H1 (cell line): ENCODE measurements around the gene R3HDM1. TPM values are rescaled to one million over a fixed set of nuclear protein-coding genes. Genes with fewer than 3 reads are reported as not detected.
A peak's percentile ranks its signal among the peaks of the same experiment; 100 is the strongest.

Experiments
- CTCF ChIA-PET: fragments of 300-600 bp; sonication (Branson Sonifier 250); formaldehyde crosslinking; loops from one replicate; lab custom pipeline; 2021; ENCODE audit not compliant: partially characterized antibody; lab: Charles Lee
- POLR2A ChIA-PET: fragments of 300-600 bp; sonication (Branson Sonifier 250); formaldehyde crosslinking; loops from one replicate; lab custom pipeline; 2021; ENCODE audit warnings: inconsistent platforms; ENCODE audit not compliant: partially characterized antibody; lab: Charles Lee
- DNase-seq, 2 experiments: peaks; one replicate each; pipeline versions ENCODE4 v3.0.0 to v3.0.0-alpha.2; 2010 to 2022; ENCODE audit warnings: low spot score in 2 of 2, low read depth in 1 of 2, mixed read lengths in 1 of 2
- FAIRE-seq: peaks from 2 replicates; lab custom pipeline; 2011; peaks lifted over from hg19 to GRCh38; lab: Jason Lieb, UNC
- H2AFZ ChIP-seq: 2 replicates; pipeline ENCODE4 v1.8.1; 2012; ENCODE audit warnings: low read length, inconsistent platforms
- H2AK5ac ChIP-seq: 2 replicates; pipeline ENCODE4 v1.6.1; 2013; ENCODE audit warnings: low read depth, low read length
- H2BK120ac ChIP-seq: replicated peaks from 2 replicates; pipeline ENCODE3; 2013; ENCODE audit warnings: low read depth, low read length, inconsistent platforms
- H2BK12ac ChIP-seq: 2 replicates; pipeline ENCODE4 v1.6.1; 2013; ENCODE audit warnings: low read depth, low read length
- H2BK15ac ChIP-seq: 2 replicates; pipeline ENCODE4 v1.6.1; 2013; ENCODE audit warnings: low read length
- H2BK20ac ChIP-seq: 2 replicates; pipeline ENCODE4 v1.6.1; 2013; ENCODE audit warnings: low read length
- H2BK5ac ChIP-seq: 2 replicates; pipeline ENCODE4 v1.6.1; 2013; ENCODE audit warnings: low read depth, low read length
- H3K14ac ChIP-seq: 2 replicates; pipeline ENCODE4 v1.6.1; 2013; ENCODE audit warnings: inconsistent platforms; ENCODE audit not compliant: insufficient read length
- H3K18ac ChIP-seq: 2 replicates; pipeline ENCODE4 v1.6.1; 2013; ENCODE audit warnings: low read length; ENCODE audit errors: extremely low read depth
- H3K23ac ChIP-seq: 2 replicates; pipeline ENCODE4 v1.6.1; 2013; ENCODE audit warnings: inconsistent platforms; ENCODE audit not compliant: insufficient read length
- H3K23me2 ChIP-seq: 2 replicates; pipeline ENCODE4 v1.6.1; 2013; ENCODE audit warnings: low read depth, low read length
- H3K27ac ChIP-seq: 2 replicates; pipeline ENCODE4 v1.6.1; 2011; ENCODE audit warnings: low read depth, low read length, inconsistent platforms
- H3K27me3 ChIP-seq, 4 experiments: replicated peaks in 1 of 4; 1 replicate in 1 of 4; 2 replicates in 3 of 4; pipeline versions ENCODE4 v1.6.1 to v1.8.1; 2011 to 2013; ENCODE audit warnings: low read length in 3 of 4, mild to moderate bottlenecking in 3 of 4, inconsistent platforms in 2 of 4, mixed read lengths in 2 of 4, moderate library complexity in 1 of 4; ENCODE audit not compliant: control insufficient read depth in 3 of 4, insufficient read depth in 3 of 4; ENCODE audit errors: extremely low read depth in 1 of 4
- H3K36me3 ChIP-seq, 4 experiments: 2 replicates each; pipeline versions ENCODE4 v1.6.1 to v1.8.1; 2011 to 2013; ENCODE audit warnings: mild to moderate bottlenecking in 4 of 4, low read length in 3 of 4, moderate library complexity in 2 of 4, control low read depth in 1 of 4, inconsistent platforms in 1 of 4; ENCODE audit not compliant: insufficient read depth in 4 of 4, control insufficient read depth in 2 of 4
- H3K4ac ChIP-seq: replicated peaks from 2 replicates; pipeline ENCODE3; 2013; ENCODE audit warnings: low read length, low read depth, mixed read lengths, inconsistent platforms; ENCODE audit not compliant: insufficient read length
- H3K4me1 ChIP-seq, 4 experiments: replicated peaks in 1 of 4; 1 replicate in 1 of 4; 2 replicates in 3 of 4; pipeline versions ENCODE4 v1.6.1 to v1.8.1; 2011 to 2013; ENCODE audit warnings: low read length in 3 of 4, inconsistent platforms in 2 of 4, mixed read lengths in 1 of 4; ENCODE audit not compliant: insufficient read depth in 4 of 4, control insufficient read depth in 3 of 4
- H3K4me2 ChIP-seq, 2 experiments: 2 replicates each; pipeline versions ENCODE4 v1.6.1 to v1.8.1; 2011 to 2013; ENCODE audit warnings: low read depth in 2 of 2, low read length in 2 of 2, control low read depth in 1 of 2, inconsistent platforms in 1 of 2, mild to moderate bottlenecking in 1 of 2; ENCODE audit not compliant: insufficient read depth in 1 of 2
- H3K4me3 ChIP-seq, 4 experiments: fragments of 200-600, 300-600 bp in 1 of 4; sonication (generic), shearing (Covaris generic), sonication (Bioruptor Twin) in 1 of 4; 2 replicates each; pipeline versions ENCODE4 v1.5.1 to v1.8.1; 2011 to 2016; ENCODE audit warnings: low read length in 4 of 4, low read depth in 3 of 4, control low read depth in 2 of 4, inconsistent platforms in 2 of 4, mild to moderate bottlenecking in 2 of 4, mixed read lengths in 1 of 4, moderate library complexity in 1 of 4; ENCODE audit not compliant: insufficient read depth in 2 of 4; ENCODE audit errors: extremely low read depth in 1 of 4
- H3K56ac ChIP-seq: replicated peaks from 2 replicates; pipeline ENCODE3; 2013; ENCODE audit warnings: low read depth, mild to moderate bottlenecking, mixed read lengths, low read length, inconsistent platforms; ENCODE audit not compliant: insufficient read length
- H3K79me1 ChIP-seq: 2 replicates; pipeline ENCODE4 v1.6.1; 2013; ENCODE audit warnings: low read depth, low read length, control low read depth
- H3K79me2 ChIP-seq, 2 experiments: 2 replicates each; pipeline versions ENCODE4 v1.6.1 to v1.8.1; 2012 to 2013; ENCODE audit warnings: low read length in 2 of 2, mild to moderate bottlenecking in 2 of 2, inconsistent platforms in 1 of 2; ENCODE audit not compliant: insufficient read depth in 2 of 2, control insufficient read depth in 1 of 2
- H3K9ac ChIP-seq, 4 experiments: replicated peaks in 1 of 4; 1 replicate in 1 of 4; 2 replicates in 3 of 4; pipeline versions ENCODE4 v1.6.1 to v1.8.1; 2011 to 2013; ENCODE audit warnings: low read depth in 3 of 4, low read length in 3 of 4, control low read depth in 2 of 4, mild to moderate bottlenecking in 2 of 4, moderate library complexity in 2 of 4, inconsistent platforms in 1 of 4; ENCODE audit errors: extremely low read depth in 1 of 4
- H3K9me3 ChIP-seq, 2 experiments: 2 replicates each; pipeline versions ENCODE4 v1.6.1 to v1.8.1; 2012 to 2013; ENCODE audit warnings: mild to moderate bottlenecking in 2 of 2, moderate library complexity in 2 of 2, control low read depth in 1 of 2, inconsistent platforms in 1 of 2, low read depth in 1 of 2, low read length in 1 of 2, mixed read lengths in 1 of 2; ENCODE audit not compliant: insufficient read depth in 2 of 2
- H4K20me1 ChIP-seq, 2 experiments: replicated peaks in 1 of 2; 2 replicates each; pipeline versions ENCODE3 to v1.8.1; 2011 to 2013; ENCODE audit warnings: inconsistent platforms in 2 of 2, low read length in 2 of 2, mild to moderate bottlenecking in 1 of 2; ENCODE audit not compliant: insufficient read depth in 2 of 2, control insufficient read depth in 1 of 2
- H4K5ac ChIP-seq: 2 replicates; pipeline ENCODE4 v1.6.1; 2013; ENCODE audit warnings: low read length, low read depth, mixed read lengths, inconsistent platforms; ENCODE audit not compliant: insufficient read length
- H4K8ac ChIP-seq: 2 replicates; pipeline ENCODE4 v1.8.0; 2013; ENCODE audit warnings: mild to moderate bottlenecking, moderate library complexity, low read length, inconsistent platforms; ENCODE audit not compliant: insufficient read depth; ENCODE audit errors: extremely low read depth
- H4K91ac ChIP-seq: replicated peaks from 2 replicates; pipeline ENCODE3; 2013; ENCODE audit warnings: low read length, mixed read lengths, inconsistent platforms; ENCODE audit not compliant: insufficient read length
- ASH2L ChIP-seq: fragments of 200-600, 300-600 bp; sonication (generic); IDR thresholded peaks from one replicate; pipeline ENCODE4 v1.7.1; 2017; ENCODE audit warnings: low read length
- CREB1 ChIP-seq: IDR thresholded peaks from 2 replicates; pipeline ENCODE4 v1.6.1; 2012; ENCODE audit warnings: inconsistent platforms
- CTBP2 ChIP-seq: IDR thresholded peaks from 2 replicates; pipeline ENCODE4 v1.7.0; 2011; ENCODE audit warnings: borderline replicate concordance, mild to moderate bottlenecking, moderate library complexity, mixed read lengths, low read length; ENCODE audit not compliant: insufficient read depth, insufficient read length
- NRF1 ChIP-seq: IDR thresholded peaks from 2 replicates; pipeline ENCODE4 v1.6.1; 2011; ENCODE audit warnings: mild to moderate bottlenecking, low read depth, low read length, improper control_type of control experiment
- RAD21 ChIP-seq, 2 experiments: IDR thresholded peaks in 1 of 2; conservative IDR thresholded peaks in 1 of 2; 2 replicates each; pipeline ENCODE4 v1.6.1; 2011; ENCODE audit warnings: low read depth in 2 of 2, low read length in 2 of 2, improper control_type of control experiment in 1 of 2, inconsistent platforms in 1 of 2, mild to moderate bottlenecking in 1 of 2, moderate library complexity in 1 of 2
- WGBS, 2 experiments: shearing (Covaris generic) in 1 of 2; methylation state at CpG; one replicate each; pipeline versions ENCODE4 v1.1.6 to v1.1.7; 2013 to 2015; ENCODE audit warnings: low lambda C conversion rate in 2 of 2, mixed read lengths in 2 of 2, inconsistent platforms in 1 of 2, low coverage in 1 of 2, missing lambda C conversion rate in 1 of 2; ENCODE audit not compliant: insufficient replicate concordance in 2 of 2, insufficient coverage in 1 of 2, insufficient read length in 1 of 2; ENCODE audit errors: extremely low coverage in 1 of 2, missing lambda C conversion rate in 1 of 2; 5-methylcytosine and 5-hydroxymethylcytosine counted together
- polyA plus RNA-seq, 7 experiments: library from polyadenylated mRNA; depleted of rRNA in 3 of 7; stranded (reverse) in 5 of 7; unstranded in 2 of 7; fragments of >200 nt in 5 of 7; fragments of 200-250 nt in 2 of 7; gene quantifications; 1 replicate in 5 of 7; 2 replicates in 1 of 7; 4 replicates in 1 of 7; pipeline versions ENCODE4 v1.2.1 to v1.2.3, GENCODE V29; 2011 to 2013; ENCODE audit warnings: missing spikeins in 2 of 7, mixed read lengths in 2 of 7
- total RNA-seq: library from RNA; stranded (reverse); fragmentation: NEBNext Ultra II Directional; extraction: Animal tissue kit (Norgen Biotek cat#: 25700); gene quantifications from 2 replicates; pipeline ENCODE4 v1.2.1, GENCODE V29; 2021

R3HDM1 gene
- total and polyA plus RNA-seq, 2 of the 8 experiments (the other 6 are each of a cell fraction or from before 2014, with no cell fraction given): 77.7 to 120 TPM

DNA sequence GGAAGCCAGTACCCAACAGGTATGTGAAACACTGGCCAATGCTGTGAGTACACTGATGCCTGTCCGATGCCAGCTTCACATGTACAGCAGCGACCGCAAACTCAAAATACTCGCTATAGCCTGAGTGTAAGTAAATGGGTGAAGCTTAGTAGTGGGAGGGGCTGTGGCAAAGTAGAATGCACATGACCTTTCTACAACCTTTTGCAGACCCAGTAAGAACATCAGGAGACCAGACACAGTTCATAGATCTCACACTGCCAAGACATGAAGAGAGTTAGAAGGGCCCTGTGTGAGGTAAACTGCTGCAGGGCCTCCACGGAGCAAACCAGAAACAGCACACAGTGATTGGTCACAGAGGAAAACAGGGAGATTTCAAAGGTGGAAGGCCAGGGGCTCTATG lies 201.3 kb downstream of the R3HDM1 start:
- Histone ChIP-seq H3K36me3 (no peaks in the 10 kb centered on the region), H4K20me1 (no peaks in the 10 kb centered on the region), H3K79me1 (no peaks in the 10 kb centered on the region), H3K14ac (no peak overlapping the region), H2AK5ac (no peak overlapping the region), H3K4me1 (no peaks in the 10 kb centered on the region), H3K23ac (no peak overlapping the region), H3K23me2 (no peaks in the 10 kb centered on the region), H3K56ac (no peak overlapping the region), H3K27me3 (no peaks in the 10 kb centered on the region), H3K4me2 (no peak overlapping the region), H3K27ac (no peak overlapping the region), H3K4me3 (no peak overlapping the region), H3K9me3 (no peaks in the 10 kb centered on the region; a peak in 1 of 4 replicates), H2BK12ac (no peak overlapping the region), H3K9ac (no peak overlapping the region), H4K8ac (no peak overlapping the region), H2BK5ac (no peak overlapping the region), H2BK15ac (no peak overlapping the region), H4K5ac (no peak overlapping the region), H2BK20ac (no peak overlapping the region), H2AFZ (peak overlapping the region; percentile 72), H3K79me2 (no peaks in the 10 kb centered on the region), H3K4ac (no peak overlapping the region), H4K91ac (no peak overlapping the region), H2BK120ac (no peak overlapping the region), H3K18ac (no peak overlapping the region)
- no peak for DNase-seq
- CTCF ChIA-PET: interaction anchor here (0.7 kb wide), 1 partner anchor 8 kb away, joined by 4 read pairs; the partner anchor contains the start of gene UBXN4
- WGBS, 2 experiments: 94% methylated on average over 5 of the region's 5 CpGs; no CpG with 5 or more reads in 1 of the 2 experiments
- POLR2A ChIA-PET: no interaction called here
- no peak for FAIRE-seq
- TF ChIP-seq RAD21 (IDR thresholded peaks at IDR 0.05 in 1 of 2, conservative IDR thresholded peaks at IDR 0.05 in 1 of 2; ENCODE audit: low read depth in 2 of 2, low read length in 2 of 2) (no peak), NRF1 (no peak), CTBP2 (no peak), CREB1 (no peak), ASH2L (no peak)
